Gastrocnemius medialis (tissue), 4 donors: ENCODE data around the gene DIP2A. TPM values are rescaled to one million over a fixed set of nuclear protein-coding genes. Genes with fewer than 3 reads are reported as not detected.

ENCODE experiments used
- ATAC-seq, 2 donors: fragments of 150-250 bp; one replicate each; pipeline ENCODE4 v1.9.1; 2016
- DNase-seq, 2 donors: peaks; one replicate each; pipeline ENCODE4 v3.0.0-alpha.2; 2019
- H3K27ac ChIP-seq, 4 donors: fragments of 200-600 bp; sonication (generic); 1 replicate in 1 of 4; 2 replicates in 3 of 4; pipeline ENCODE4 v1.5.1; 2016 to 2018; ENCODE audit warnings: mild to moderate bottlenecking in 2 of 4, moderate library complexity in 1 of 4
- H3K27me3 ChIP-seq, 3 donors: fragments of 200-600 bp; sonication (generic) in 2 of 3; 1 replicate in 1 of 3; 2 replicates in 2 of 3; pipeline versions ENCODE4 v1.5.1 to v1.6.0; 2016 to 2019; ENCODE audit warnings: mild to moderate bottlenecking in 1 of 3, moderate library complexity in 1 of 3
- H3K36me3 ChIP-seq, 2 donors: fragments of 200-600 bp; sonication (generic) in 1 of 2; one replicate each; pipeline ENCODE4 v1.5.1; 2017 to 2018
- H3K4me1 ChIP-seq, 2 donors: fragments of 200-600 bp; sonication (generic) in 1 of 2; one replicate each; pipeline ENCODE4 v1.5.1; 2016 to 2017; ENCODE audit warnings: mild to moderate bottlenecking in 2 of 2
- H3K4me3 ChIP-seq, 4 donors: fragments of 200-600 bp; sonication (generic) in 3 of 4; 1 replicate in 1 of 4; 2 replicates in 3 of 4; pipeline ENCODE4 v1.5.1; 2016 to 2019; ENCODE audit warnings: mild to moderate bottlenecking in 2 of 4
- H3K9me3 ChIP-seq, 3 donors: fragments of 200-600 bp; sonication (generic) in 2 of 3; 1 replicate in 1 of 3; 2 replicates in 2 of 3; pipeline ENCODE4 v1.5.1; 2016 to 2019
- POLR2A ChIP-seq, 2 donors: fragments of 450-650 bp; IDR thresholded peaks; one replicate each; pipeline ENCODE4 v1.6.1; 2017; ENCODE audit warnings: antibody characterized with exemption in 2 of 2, mild to moderate bottlenecking in 2 of 2, moderate library complexity in 2 of 2
- in situ Hi-C, 4 donors: fragments of 200-750 bp; cut with MboI; loops; one replicate each; pipeline versions ENCODE4 v1.15.0 to v1.8.0; 2017; ENCODE audit warnings: low sequenced_read_pairs in 4 of 4
- intact Hi-C: fragments of 100-400 bp; cut with DNase I; formaldehyde crosslinking; loops from one replicate; pipeline ENCODE4 v1.15.1; 2023; ENCODE audit warnings: low total_unique reads
- total RNA-seq, 4 donors: library from RNA; depleted of rRNA; stranded (reverse); fragments of >200 nt; gene quantifications; one replicate each; pipeline versions ENCODE4 v1.1.0 to v1.2.3, GENCODE V29; 2016
- TF ChIP-seq, protein P1 (sequence below), 5 experiments: fragments of 450-650 bp in 3 of 5; fragments of 200-600 bp in 2 of 5; sonication (generic) in 2 of 5; IDR thresholded peaks in 4 of 5; conservative IDR thresholded peaks in 1 of 5; 1 replicate in 4 of 5; 2 replicates in 1 of 5; pipeline ENCODE4 v1.5.1; 2016 to 2019; ENCODE audit warnings: antibody characterized with exemption in 5 of 5, mild to moderate bottlenecking in 3 of 5, moderate library complexity in 3 of 5

DIP2A gene
- total RNA-seq, 4 donors from 2014 or later: 6.3 to 15.5 (median 11.8) TPM

DNA sequence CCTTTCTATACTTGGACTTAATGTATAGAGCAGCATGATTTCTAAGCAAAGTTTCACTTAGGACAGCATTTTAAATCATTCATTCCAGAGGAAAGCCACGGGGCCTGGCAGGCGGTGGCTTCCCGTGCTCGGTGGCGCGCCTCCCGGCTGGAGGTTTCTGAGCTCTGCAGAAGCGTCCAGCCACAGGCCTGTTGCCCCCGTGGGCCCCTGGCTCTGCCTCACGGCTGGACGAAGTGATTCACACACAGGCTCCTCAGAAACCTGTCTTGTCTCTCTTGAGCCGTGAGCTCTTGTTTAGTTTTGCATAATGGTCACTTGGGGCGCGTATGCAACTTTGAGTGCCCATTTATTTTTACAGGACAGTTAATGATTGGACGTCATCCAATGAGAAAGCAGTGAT, 22.1 kb upstream of the DIP2A start:
- Histone ChIP-seq H3K27ac (peak overlapping the region in 2 of 4 donors; percentile 14 to 42), H3K9me3 (no peaks in the 10 kb centered on the region), H3K36me3 (peaks cover 14 to 100% of the 10 kb centered on the region in 2 donors), H3K4me1 (no peaks in the 10 kb centered on the region), H3K27me3 (no peaks in the 10 kb centered on the region), H3K4me3 (no peak overlapping the region)
- no peak for ATAC-seq
- in situ Hi-C loops (no loop called here), intact Hi-C loops (no loop called here)
- no peak for TF ChIP-seq POLR2A (IDR thresholded peaks at IDR 0.05)
- TF ChIP-seq, protein P1, sequence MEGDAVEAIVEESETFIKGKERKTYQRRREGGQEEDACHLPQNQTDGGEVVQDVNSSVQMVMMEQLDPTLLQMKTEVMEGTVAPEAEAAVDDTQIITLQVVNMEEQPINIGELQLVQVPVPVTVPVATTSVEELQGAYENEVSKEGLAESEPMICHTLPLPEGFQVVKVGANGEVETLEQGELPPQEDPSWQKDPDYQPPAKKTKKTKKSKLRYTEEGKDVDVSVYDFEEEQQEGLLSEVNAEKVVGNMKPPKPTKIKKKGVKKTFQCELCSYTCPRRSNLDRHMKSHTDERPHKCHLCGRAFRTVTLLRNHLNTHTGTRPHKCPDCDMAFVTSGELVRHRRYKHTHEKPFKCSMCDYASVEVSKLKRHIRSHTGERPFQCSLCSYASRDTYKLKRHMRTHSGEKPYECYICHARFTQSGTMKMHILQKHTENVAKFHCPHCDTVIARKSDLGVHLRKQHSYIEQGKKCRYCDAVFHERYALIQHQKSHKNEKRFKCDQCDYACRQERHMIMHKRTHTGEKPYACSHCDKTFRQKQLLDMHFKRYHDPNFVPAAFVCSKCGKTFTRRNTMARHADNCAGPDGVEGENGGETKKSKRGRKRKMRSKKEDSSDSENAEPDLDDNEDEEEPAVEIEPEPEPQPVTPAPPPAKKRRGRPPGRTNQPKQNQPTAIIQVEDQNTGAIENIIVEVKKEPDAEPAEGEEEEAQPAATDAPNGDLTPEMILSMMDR (IDR thresholded peaks at IDR 0.05 in 4 of 5, conservative IDR thresholded peaks at IDR 0.05 in 1 of 5): no peak
- DNase-seq: no peak

DNA sequence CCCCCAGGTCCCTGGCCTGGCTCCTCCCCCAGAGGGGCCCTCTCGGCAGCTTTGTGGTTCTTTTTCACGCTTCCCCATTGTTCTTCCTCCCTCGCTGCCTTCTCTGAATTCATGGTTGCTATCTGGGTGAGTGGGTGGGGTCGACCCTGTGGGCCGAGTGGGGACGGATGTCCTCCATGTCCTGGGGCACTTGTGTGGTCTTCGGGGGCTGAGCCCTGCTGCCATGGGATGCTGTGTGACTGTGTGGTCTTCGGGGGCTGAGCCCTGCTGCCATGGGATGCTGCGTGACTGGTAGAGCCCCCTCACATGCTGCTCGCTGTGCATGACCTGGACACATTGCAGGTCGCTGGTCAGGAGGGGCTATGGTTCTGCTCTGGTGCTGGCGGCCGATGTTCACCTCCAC, 21.6 kb upstream of the DIP2A start:
- Histone ChIP-seq H3K36me3 (peaks cover 14 to 100% of the 10 kb centered on the region in 2 donors), H3K4me1 (no peaks in the 10 kb centered on the region)
- no peak for TF ChIP-seq POLR2A (IDR thresholded peaks at IDR 0.05)
- TF ChIP-seq, protein P1 (IDR thresholded peaks at IDR 0.05 in 4 of 5, conservative IDR thresholded peaks at IDR 0.05 in 1 of 5): no peak

DNA sequence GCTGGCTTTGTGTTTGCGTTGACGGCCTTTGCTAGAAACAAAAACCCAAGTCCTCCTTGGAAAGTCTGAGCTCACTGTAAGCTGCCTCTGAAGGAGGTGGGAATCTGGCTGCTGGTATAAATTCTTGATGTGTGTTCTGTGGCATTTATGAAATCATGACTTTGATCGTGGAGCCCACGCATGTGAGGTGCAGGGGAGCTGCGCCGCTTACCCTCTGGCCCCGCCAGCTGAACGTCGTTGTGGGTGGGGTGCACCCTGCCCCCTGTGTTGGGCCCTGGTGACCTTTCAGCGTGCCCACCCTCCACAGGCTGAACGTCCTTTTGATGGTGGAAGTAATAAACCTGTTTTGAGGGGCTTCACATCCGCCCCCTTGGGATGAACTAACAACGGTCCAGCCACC, 21.2 kb upstream of the DIP2A start:
- Histone ChIP-seq H3K27me3 (no peaks in the 10 kb centered on the region), H3K27ac (peak overlapping the region in 1 of 4 donors; percentile 14), H3K4me3 (no peak overlapping the region), H3K9me3 (no peaks in the 10 kb centered on the region), H3K4me1 (no peaks in the 10 kb centered on the region), H3K36me3 (peaks cover 15 to 100% of the 10 kb centered on the region in 2 donors)
- TF ChIP-seq, protein P1 (IDR thresholded peaks at IDR 0.05 in 4 of 5, conservative IDR thresholded peaks at IDR 0.05 in 1 of 5): no peak
- no peak for TF ChIP-seq POLR2A (IDR thresholded peaks at IDR 0.05)
- intact Hi-C loops (no loop called here), in situ Hi-C loops (no loop called here)
- ATAC-seq: no peak
- no peak for DNase-seq

More for the DNA sequence above, 21.6 kb upstream of the DIP2A start:
- ATAC-seq (no peak), DNase-seq (no peak)
- intact Hi-C loops (no loop called here), in situ Hi-C loops (no loop called here)
- no peaks in the 10 kb centered on the region for H3K27me3 ChIP-seq
- no peaks in the 10 kb centered on the region for H3K9me3 ChIP-seq
- no peak overlapping the region for H3K4me3 ChIP-seq
- peak overlapping the region in 1 of 4 donors; percentile 14 for H3K27ac ChIP-seq

DNA sequence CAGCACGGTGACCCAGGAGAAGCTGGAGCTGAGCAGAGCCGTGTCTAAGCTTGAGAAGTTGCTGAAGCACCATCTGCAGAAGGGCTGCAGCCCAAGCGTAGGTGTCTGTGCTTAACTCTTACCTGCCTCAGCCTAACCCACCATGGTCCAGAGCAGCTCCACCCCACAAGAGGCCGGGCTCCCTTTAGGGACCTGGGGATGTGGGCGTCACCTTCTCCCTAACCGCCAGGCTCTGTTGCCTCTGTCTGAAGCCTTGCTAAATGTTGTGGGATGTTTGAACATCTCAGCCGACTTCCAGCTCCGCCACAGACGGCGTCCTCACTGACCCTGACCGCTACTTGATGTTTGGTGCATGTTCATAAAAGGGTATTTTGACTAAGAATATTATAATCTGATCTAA, 20.4 kb upstream of the DIP2A start:
- Histone ChIP-seq H3K36me3 (peaks cover 21 to 100% of the 10 kb centered on the region in 2 donors), H3K9me3 (no peaks in the 10 kb centered on the region), H3K27ac (no peak overlapping the region), H3K27me3 (no peaks in the 10 kb centered on the region), H3K4me1 (no peaks in the 10 kb centered on the region), H3K4me3 (no peak overlapping the region)
- TF ChIP-seq POLR2A (IDR thresholded peaks at IDR 0.05): no peak
- TF ChIP-seq, protein P1 (IDR thresholded peaks at IDR 0.05 in 4 of 5, conservative IDR thresholded peaks at IDR 0.05 in 1 of 5): no peak
- DNase-seq (no peak), ATAC-seq (no peak)
- intact Hi-C loops (no loop called here), in situ Hi-C loops (no loop called here)

DNA sequence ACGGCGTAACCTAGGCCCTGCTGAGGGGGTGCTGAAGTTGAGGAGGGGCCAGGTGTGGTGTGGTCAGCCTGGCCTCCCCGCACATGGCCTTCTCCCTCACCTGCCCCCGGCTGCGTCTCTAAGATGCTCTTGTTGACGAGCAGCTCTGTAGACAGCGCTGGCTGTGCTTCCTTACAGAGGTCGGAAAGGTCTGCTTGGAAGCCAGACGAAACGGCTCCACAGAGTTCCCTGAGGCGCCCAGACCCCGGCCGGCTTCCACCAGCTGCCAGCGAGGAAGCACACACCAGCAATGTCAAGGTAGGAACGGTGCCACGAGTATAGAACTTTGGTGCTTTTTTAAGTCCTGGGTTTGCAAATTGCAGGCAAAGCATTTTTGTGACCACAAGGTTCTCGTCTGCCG, 18.8 kb upstream of the DIP2A start:
- Histone ChIP-seq H3K9me3 (no peaks in the 10 kb centered on the region), H3K27me3 (no peaks in the 10 kb centered on the region), H3K36me3 (peaks cover 21 to 100% of the 10 kb centered on the region in 2 donors), H3K27ac (peak overlapping the region in 1 of 4 donors; percentile 20), H3K4me3 (no peak overlapping the region), H3K4me1 (no peaks in the 10 kb centered on the region)
- in situ Hi-C loops (no loop called here), intact Hi-C loops (no loop called here)
- no peak for DNase-seq
- ATAC-seq: no peak
- TF ChIP-seq, protein P1 (IDR thresholded peaks at IDR 0.05 in 4 of 5, conservative IDR thresholded peaks at IDR 0.05 in 1 of 5): no peak
- TF ChIP-seq POLR2A (IDR thresholded peaks at IDR 0.05): no peak
